ENCODE results near the gene HEY2.

The HEY2 gene

DNA sequence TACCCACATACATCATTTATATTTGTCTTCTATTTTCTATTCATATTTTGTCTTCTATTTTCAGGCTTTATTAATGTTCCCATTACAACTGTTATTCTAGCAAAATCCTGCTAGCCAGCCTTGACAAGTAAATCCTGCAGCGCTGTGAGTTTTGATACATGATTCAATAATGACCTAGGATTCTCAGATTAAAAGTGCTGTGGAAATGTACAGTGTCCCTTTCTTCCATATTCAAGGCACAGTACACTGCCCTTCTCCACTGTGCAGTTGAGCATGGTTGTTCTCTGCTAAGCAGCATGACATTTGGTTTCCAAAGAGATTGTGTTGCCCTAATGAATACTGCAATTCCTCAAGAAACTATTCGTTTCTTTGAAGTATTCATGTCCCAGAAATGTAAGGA lies 5.8 kb upstream of the HEY2 start:
- DNase-seq (ENCODE audit: low read depth in 2 of 2) = no peak

- no peak for DNase-seq (ENCODE audit: low read depth in 2 of 2)
Observed at GRCh38 chr6:125745281-125746018, 4.0 kb upstream of the HEY2 start.

GRCh38 chr6:125746019-125746414 lies 3.4 kb upstream of the HEY2 start:
- no peak for DNase-seq (ENCODE audit: low read depth in 2 of 2)

GRCh38 chr6:125746731-125747588 lies 2.5 kb upstream of the HEY2 start:
- DNase-seq (ENCODE audit: low read depth in 2 of 2) = peak; percentile 44 to 50

GRCh38 chr6:125747589-125748405 lies 1.6 kb upstream of the HEY2 start:
- peak; percentile 4 to 5 for DNase-seq (ENCODE audit: low read depth in 2 of 2)

- DNase-seq (ENCODE audit: low read depth in 2 of 2) = no peak
Observed at GRCh38 chr6:125748406-125749172, 843 bp upstream of the HEY2 start.

- DNase-seq (ENCODE audit: low read depth in 2 of 2) = no peak
Observed at GRCh38 chr6:125749865-125750691, 646 bp downstream of the HEY2 start.

DNA sequence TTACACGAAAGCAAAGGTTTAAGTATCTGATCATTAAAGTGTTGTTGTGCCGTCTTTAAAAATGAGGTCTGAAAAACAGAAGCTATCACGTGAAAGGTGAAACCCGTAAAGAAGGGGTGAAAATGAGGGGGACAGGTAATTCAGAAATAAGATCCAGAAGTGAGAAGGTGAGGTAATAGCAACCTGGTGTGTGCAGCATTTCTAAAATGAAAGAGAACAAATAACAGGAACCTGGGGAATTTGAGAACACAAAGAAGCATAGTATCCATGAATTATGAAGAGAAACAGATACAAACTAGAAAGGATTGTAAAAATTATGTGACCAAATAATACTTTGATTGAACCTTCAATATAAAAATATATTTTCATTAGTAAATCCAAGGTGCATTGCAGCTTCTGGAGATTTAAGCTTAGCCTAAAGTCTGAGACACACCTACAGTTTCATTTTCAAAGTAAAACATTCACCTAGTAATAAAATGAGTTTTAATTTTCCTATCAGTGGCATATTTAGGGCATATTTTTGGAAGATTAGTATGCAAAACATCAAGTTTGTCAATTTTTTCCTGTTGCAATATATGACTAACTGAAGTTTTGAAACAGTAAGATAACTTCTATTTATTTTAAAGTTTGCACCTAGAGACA lies 1.4 kb downstream of the HEY2 start:
- no peak for DNase-seq (ENCODE audit: low read depth in 2 of 2)

- no peak for DNase-seq (ENCODE audit: low read depth in 2 of 2)
Observed at GRCh38 chr6:125751334-125751916, 2.0 kb downstream of the HEY2 start.

- DNase-seq (ENCODE audit: low read depth in 2 of 2) = no peak
Observed at GRCh38 chr6:125752773-125753172, 3.3 kb downstream of the HEY2 start.

- DNase-seq (ENCODE audit: low read depth in 2 of 2) = no peak
Observed at GRCh38 chr6:125753218-125753936, 3.9 kb downstream of the HEY2 start.

- DNase-seq (ENCODE audit: low read depth in 2 of 2) = no peak
Observed at GRCh38 chr6:125753937-125754259, 4.5 kb downstream of the HEY2 start.

GRCh38 chr6:125754566-125754965 lies 5.1 kb downstream of the HEY2 start:
- no peak for DNase-seq (ENCODE audit: low read depth in 2 of 2)

- no peak for DNase-seq (ENCODE audit: low read depth in 2 of 2)
Observed at GRCh38 chr6:125759184-125759902, 9.9 kb downstream of the HEY2 start.

DNA sequence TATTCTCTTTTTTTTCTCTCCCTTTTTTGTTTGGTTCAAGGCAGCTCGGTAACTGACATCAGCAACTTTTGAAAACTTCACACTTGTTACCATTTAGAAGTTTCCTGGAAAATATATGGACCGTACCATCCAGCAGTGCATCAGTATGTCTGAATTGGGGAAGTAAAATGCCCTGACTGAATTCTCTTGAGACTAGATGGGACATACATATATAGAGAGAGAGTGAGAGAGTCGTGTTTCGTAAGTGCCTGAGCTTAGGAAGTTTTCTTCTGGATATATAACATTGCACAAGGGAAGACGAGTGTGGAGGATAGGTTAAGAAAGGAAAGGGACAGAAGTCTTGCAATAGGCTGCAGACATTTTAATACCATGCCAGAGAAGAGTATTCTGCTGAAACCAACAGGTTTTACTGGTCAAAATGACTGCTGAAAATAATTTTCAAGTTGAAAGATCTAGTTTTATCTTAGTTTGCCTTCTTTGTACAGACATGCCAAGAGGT lies 10.6 kb downstream of the HEY2 start:
- no peak for DNase-seq (ENCODE audit: low read depth in 2 of 2)

- no peak for DNase-seq (ENCODE audit: low read depth in 2 of 2)
Observed at GRCh38 chr6:125764121-125764671, 14.8 kb downstream of the HEY2 start.

DNA sequence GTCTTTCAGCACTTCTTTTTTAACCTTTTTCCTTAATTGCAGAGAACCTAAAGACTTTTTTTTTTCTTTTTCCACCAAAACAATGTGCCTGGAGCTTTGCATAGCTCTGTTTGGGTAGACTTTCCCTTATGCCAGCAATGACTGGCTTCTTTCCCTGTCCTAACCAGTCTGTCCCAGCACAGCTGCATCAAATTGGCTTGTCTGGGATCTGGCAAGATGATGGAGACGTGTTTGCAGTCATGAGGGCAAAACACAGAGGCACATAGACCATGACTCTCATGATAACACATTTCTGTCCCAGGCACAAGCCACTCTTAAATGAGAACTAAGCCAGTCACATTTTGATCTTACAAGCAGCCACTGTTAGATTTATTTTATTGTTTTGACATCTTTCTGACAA lies 16.5 kb downstream of the HEY2 start:
- no peak for DNase-seq (ENCODE audit: low read depth in 2 of 2)

GRCh38 chr6:125766641-125767040 lies 17.2 kb downstream of the HEY2 start:
- no peak for DNase-seq (ENCODE audit: low read depth in 2 of 2)

Data from stimulated activated CD8-positive, alpha-beta memory T cell treated with anti-CD3 and anti-CD28 coated beads, Interleukin-2, amount 100 ng/mL, for 48 hours (primary cell).